ENCODE data around the gene MAP3K9.

DNA sequence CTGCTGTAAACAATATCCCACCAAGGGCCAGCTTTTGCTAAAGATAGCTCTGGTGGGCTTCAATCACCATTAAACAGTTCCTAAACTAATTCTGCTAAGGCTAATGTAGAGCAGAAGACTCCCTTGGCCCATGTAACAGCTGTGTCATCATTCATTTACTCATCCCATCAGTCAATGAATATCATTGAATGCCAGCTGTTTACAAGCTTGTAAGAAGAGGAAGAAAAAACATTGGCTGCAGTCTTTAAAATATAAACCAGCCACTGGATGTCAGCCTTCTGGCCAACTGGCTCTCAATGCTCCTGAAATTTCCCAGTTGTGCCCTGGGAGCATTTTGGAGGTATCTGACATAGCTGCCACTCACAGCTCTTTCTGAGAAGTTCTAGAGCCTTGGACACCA is 18.0 kb upstream of the MAP3K9 start:
- TF ChIP-seq, protein P1, sequence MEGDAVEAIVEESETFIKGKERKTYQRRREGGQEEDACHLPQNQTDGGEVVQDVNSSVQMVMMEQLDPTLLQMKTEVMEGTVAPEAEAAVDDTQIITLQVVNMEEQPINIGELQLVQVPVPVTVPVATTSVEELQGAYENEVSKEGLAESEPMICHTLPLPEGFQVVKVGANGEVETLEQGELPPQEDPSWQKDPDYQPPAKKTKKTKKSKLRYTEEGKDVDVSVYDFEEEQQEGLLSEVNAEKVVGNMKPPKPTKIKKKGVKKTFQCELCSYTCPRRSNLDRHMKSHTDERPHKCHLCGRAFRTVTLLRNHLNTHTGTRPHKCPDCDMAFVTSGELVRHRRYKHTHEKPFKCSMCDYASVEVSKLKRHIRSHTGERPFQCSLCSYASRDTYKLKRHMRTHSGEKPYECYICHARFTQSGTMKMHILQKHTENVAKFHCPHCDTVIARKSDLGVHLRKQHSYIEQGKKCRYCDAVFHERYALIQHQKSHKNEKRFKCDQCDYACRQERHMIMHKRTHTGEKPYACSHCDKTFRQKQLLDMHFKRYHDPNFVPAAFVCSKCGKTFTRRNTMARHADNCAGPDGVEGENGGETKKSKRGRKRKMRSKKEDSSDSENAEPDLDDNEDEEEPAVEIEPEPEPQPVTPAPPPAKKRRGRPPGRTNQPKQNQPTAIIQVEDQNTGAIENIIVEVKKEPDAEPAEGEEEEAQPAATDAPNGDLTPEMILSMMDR (IDR thresholded peaks at IDR 0.05; ENCODE audit: control extremely low read depth in 1 of 3, insufficient read depth in 1 of 3, low read depth in 1 of 3, low read length in 3 of 3): no peak
- TF ChIP-seq CBX5 (IDR thresholded peaks at IDR 0.05; ENCODE audit: low read depth, low read length) (no peak), CREB1 (IDR thresholded peaks at IDR 0.05) (no peak), RAD21 (IDR thresholded peaks at IDR 0.05 in 1 of 2, conservative IDR thresholded peaks at IDR 0.05 in 1 of 2; ENCODE audit: low read depth in 2 of 2, low read length in 2 of 2) (no peak), SIN3A (conservative IDR thresholded peaks at IDR 0.05 in 1 of 2, IDR thresholded peaks at IDR 0.05 in 1 of 2; ENCODE audit: low read depth in 1 of 2, low read length in 2 of 2) (no peak), SP2 (IDR thresholded peaks at IDR 0.05; ENCODE audit: low read length) (no peak)

Measured in H1 (cell line).